IMR-90 (cell line): ENCODE data around the gene SLC25A15.
"Not testable (repeated sequence)": the region's sequence is repeated elsewhere in the genome, so short reads cannot be mapped to it uniquely, and the experiment has no call there.

Experiments used
- BHLHE40 ChIP-seq: fragments of 150-350 bp; IDR thresholded peaks from 2 replicates; pipeline ENCODE4 v1.6.1; 2016; ENCODE audit warnings: mild to moderate bottlenecking, low read depth, low read length
- CEBPB ChIP-seq: IDR thresholded peaks from 2 replicates; pipeline ENCODE4 v1.6.1; 2012; ENCODE audit warnings: low read depth, low read length, improper control_type of control experiment
- CTCF ChIP-seq: conservative IDR thresholded peaks from 2 replicates; pipeline ENCODE4 v1.5.1; 2012; ENCODE audit warnings: mild to moderate bottlenecking, low read depth, low read length, improper control_type of control experiment
- MXI1 ChIP-seq: IDR thresholded peaks from 2 replicates; pipeline ENCODE4 v1.6.1; 2012; ENCODE audit warnings: low read depth, mild to moderate bottlenecking, low read length, moderate library complexity, borderline replicate concordance
- NFE2L2 ChIP-seq: fragments of 150-350 bp; IDR thresholded peaks from 2 replicates; pipeline ENCODE4 v1.6.1; 2016; ENCODE audit warnings: low read depth, mild to moderate bottlenecking, low read length
- POLR2A ChIP-seq: IDR thresholded peaks from 2 replicates; pipeline ENCODE4 v1.6.1; 2012; ENCODE audit warnings: mild to moderate bottlenecking, low read depth, low read length
- RAD21 ChIP-seq: IDR thresholded peaks from 2 replicates; pipeline ENCODE4 v1.6.1; 2012; ENCODE audit warnings: low read length, improper control_type of control experiment
- SMC3 ChIP-seq: fragments of 150-350 bp; IDR thresholded peaks from 2 replicates; pipeline ENCODE4 v1.6.1; 2016; ENCODE audit warnings: low read depth, mild to moderate bottlenecking, antibody characterized with exemption, low read length, moderate library complexity
- USF2 ChIP-seq: fragments of 150-350 bp; IDR thresholded peaks from 2 replicates; pipeline ENCODE4 v1.6.1; 2017; ENCODE audit warnings: mild to moderate bottlenecking, antibody characterized with exemption, low read length, low read depth

- TF ChIP-seq CTCF, POLR2A, CEBPB, NFE2L2, USF2, SMC3, RAD21, BHLHE40, MXI1: not testable (repeated sequence)
Measured at GRCh38 chr13:40840955-40841354, 51.5 kb downstream of the SLC25A15 start.
